Left lung (tissue), 10 donors: ENCODE results near the gene SLC12A3. TPM values are rescaled to one million over a fixed set of nuclear protein-coding genes. Genes with fewer than 3 reads are reported as not detected.

Experiments used
- ATAC-seq: fragments of 200-7000 bp; cut with Tn5 transposase; one replicate; pipeline ENCODE4 v1.9.1; 2020; ENCODE audit warnings: moderate library complexity
- DNase-seq, 4 donors: peaks; one replicate each; pipeline ENCODE4 v3.0.0-alpha.2; 2013 to 2020
- H3K27ac ChIP-seq, 2 donors: fragments of 200-600 bp; sonication (generic) in 1 of 2; one replicate each; pipeline versions ENCODE4 v1.5.0 to v1.8.0; 2020 to 2021
- H3K27me3 ChIP-seq, 2 donors: fragments of 200-600 bp; sonication (generic) in 1 of 2; one replicate each; pipeline versions ENCODE4 v1.5.0 to v1.8.0; 2020 to 2021
- H3K36me3 ChIP-seq, 2 donors: fragments of 200-600 bp; sonication (generic) in 1 of 2; one replicate each; pipeline versions ENCODE4 v1.5.0 to v1.8.0; 2020 to 2021
- H3K4me1 ChIP-seq, 2 donors: fragments of 200-600 bp; one replicate each; pipeline ENCODE4 v1.8.0; 2021
- H3K4me3 ChIP-seq, 2 donors: fragments of 200-600 bp; sonication (generic) in 1 of 2; one replicate each; pipeline versions ENCODE4 v1.5.0 to v1.8.0; 2020 to 2021; ENCODE audit warnings: mild to moderate bottlenecking in 1 of 2
- H3K9me3 ChIP-seq, 2 donors: fragments of 200-600 bp; sonication (generic) in 1 of 2; one replicate each; pipeline versions ENCODE4 v1.5.0 to v1.8.0; 2020 to 2021
- CTCF ChIP-seq, 2 donors: fragments of 200-600 bp; sonication (generic) in 1 of 2; IDR thresholded peaks; one replicate each; pipeline versions ENCODE4 v1.5.0 to v1.8.0; 2021; ENCODE audit warnings: antibody characterized with exemption in 2 of 2
- intact Hi-C, 2 donors: fragments of 100-400 bp; cut with DNase I; formaldehyde crosslinking; loops; one replicate each; pipeline versions ENCODE4 v1.11.2 to v1.14.2; 2022
- polyA plus RNA-seq, 6 donors: library from polyadenylated mRNA; unstranded; fragments of 120-200 nt; gene quantifications; one replicate each; pipeline ENCODE4 v1.2.1, GENCODE V29; 2013; ENCODE audit not compliant: insufficient read length in 6 of 6
- total RNA-seq, 2 donors: library from RNA; stranded (reverse); fragmentation: NEBNext Ultra II Directional; extraction: Animal tissue kit (Norgen Biotek cat#: 25700); gene quantifications; one replicate each; pipeline ENCODE4 v1.2.1, GENCODE V29; 2021
- donor health status: DM: no; HTN: yes; CAD: no.
- donor health status: DM: no; HTN: no; CAD: no.

SLC12A3 gene
- total and polyA plus RNA-seq, 8 donors = 0.13 to 0.49 (median 0.20) TPM; not detected in 2

GRCh38 chr16:56919099-56919800 is 54.2 kb downstream of the SLC12A3 start:
- no peak for ATAC-seq
- intact Hi-C loops = no loop called here
- no peak for TF ChIP-seq CTCF (IDR thresholded peaks at IDR 0.05)
- H3K27ac ChIP-seq = no peak overlapping the region
- H3K9me3 ChIP-seq = no peaks in the 10 kb centered on the region
- H3K36me3 ChIP-seq = no peaks in the 10 kb centered on the region
- no peaks in the 10 kb centered on the region for H3K27me3 ChIP-seq
- DNase-seq = no peak
- peaks cover 4 to 22% of the 10 kb centered on the region in 2 donors for H3K4me1 ChIP-seq
- H3K4me3 ChIP-seq = no peak overlapping the region

GRCh38 chr16:56921571-56921970 is 56.6 kb downstream of the SLC12A3 start:
- ATAC-seq (no peak), DNase-seq (no peak)
- intact Hi-C loops = no loop called here
- no peaks in the 10 kb centered on the region for H3K9me3 ChIP-seq
- H3K27me3 ChIP-seq = no peaks in the 10 kb centered on the region
- H3K36me3 ChIP-seq = no peaks in the 10 kb centered on the region
- no peak overlapping the region for H3K27ac ChIP-seq
- no peak for TF ChIP-seq CTCF (IDR thresholded peaks at IDR 0.05)
- H3K4me3 ChIP-seq = no peak overlapping the region
- H3K4me1 ChIP-seq = peaks cover 4 to 13% of the 10 kb centered on the region in 2 donors

- intact Hi-C loops = no loop called here
- Histone ChIP-seq H3K27ac (no peak overlapping the region), H3K9me3 (no peaks in the 10 kb centered on the region), H3K4me3 (no peak overlapping the region), H3K27me3 (no peaks in the 10 kb centered on the region), H3K36me3 (no peaks in the 10 kb centered on the region), H3K4me1 (no peaks in the 10 kb centered on the region)
- no peak for TF ChIP-seq CTCF (IDR thresholded peaks at IDR 0.05)
- ATAC-seq = no peak
- no peak for DNase-seq
Observed at GRCh38 chr16:56923481-56924091, 58.6 kb downstream of the SLC12A3 start.

- no peak for DNase-seq
- peaks cover 9 to 12% of the 10 kb centered on the region in 2 donors for H3K4me1 ChIP-seq
- intact Hi-C loops = no loop called here
- H3K36me3 ChIP-seq = no peaks in the 10 kb centered on the region
- H3K4me3 ChIP-seq = no peak overlapping the region
- H3K27me3 ChIP-seq = no peaks in the 10 kb centered on the region
- TF ChIP-seq CTCF (IDR thresholded peaks at IDR 0.05) = no peak
- no peak for ATAC-seq
- no peaks in the 10 kb centered on the region for H3K9me3 ChIP-seq
- no peak overlapping the region for H3K27ac ChIP-seq
Observed at GRCh38 chr16:56927471-56927870, 62.5 kb downstream of the SLC12A3 start.

GRCh38 chr16:56929639-56930038 is 64.6 kb downstream of the SLC12A3 start:
- peaks cover 9 to 26% of the 10 kb centered on the region in 2 donors for H3K4me1 ChIP-seq
- no peak overlapping the region for H3K4me3 ChIP-seq
- no peak for ATAC-seq
- intact Hi-C loops = no loop called here
- no peaks in the 10 kb centered on the region for H3K27me3 ChIP-seq
- TF ChIP-seq CTCF (IDR thresholded peaks at IDR 0.05) = no peak
- H3K36me3 ChIP-seq = peaks cover 0 to 6% of the 10 kb centered on the region in 2 donors
- no peaks in the 10 kb centered on the region for H3K9me3 ChIP-seq
- H3K27ac ChIP-seq = no peak overlapping the region
- DNase-seq = no peak
